ENCODE measurements around the gene TREH.
"Not testable (repeated sequence)": the region's sequence is repeated elsewhere in the genome, so short reads cannot be mapped to it uniquely, and the experiment has no call there.

TREH gene

GRCh38 chr11:118679483-118679882, at the start of gene TREH:
Gene TREH (minus strand): TSS chr11:118679650. CDS start chr11:118679627, 23 bp downstream.
- H3K4me1 Mint-ChIP-seq (ENCODE audit: low read depth) = no peaks in the 10 kb centered on the region
- no peak within 1 kb of the TSS for H3K27ac Mint-ChIP-seq
- H3K9me3 Mint-ChIP-seq = no peaks in the 10 kb centered on the region
- DNase-seq = no peak
- H3K27me3 Mint-ChIP-seq = no peaks in the 10 kb centered on the region
- H3K4me3 Mint-ChIP-seq = no peak within 1 kb of the TSS
- no peaks in the 10 kb centered on the region for H3K36me3 Mint-ChIP-seq (ENCODE audit: low read depth)

- H3K4me3 Mint-ChIP-seq; DNase-seq; H3K4me1 Mint-ChIP-seq (ENCODE audit: low read depth); H3K9me3 Mint-ChIP-seq; H3K36me3 Mint-ChIP-seq (ENCODE audit: low read depth); H3K27me3 Mint-ChIP-seq; H3K27ac Mint-ChIP-seq: not testable (repeated sequence)
Measured at GRCh38 chr11:118728112-118728511, 48.7 kb upstream of the TREH start.

GRCh38 chr11:118727721-118728066, 48.2 kb upstream of the TREH start:
- H3K36me3 Mint-ChIP-seq (ENCODE audit: low read depth); DNase-seq; H3K4me1 Mint-ChIP-seq (ENCODE audit: low read depth); H3K9me3 Mint-ChIP-seq; H3K27ac Mint-ChIP-seq; H3K27me3 Mint-ChIP-seq; H3K4me3 Mint-ChIP-seq: not testable (repeated sequence)

GRCh38 chr11:118727001-118727720, 47.7 kb upstream of the TREH start:
- H3K4me3 Mint-ChIP-seq; H3K27ac Mint-ChIP-seq; DNase-seq; H3K9me3 Mint-ChIP-seq; H3K36me3 Mint-ChIP-seq (ENCODE audit: low read depth); H3K4me1 Mint-ChIP-seq (ENCODE audit: low read depth); H3K27me3 Mint-ChIP-seq: not testable (repeated sequence)

GRCh38 chr11:118721478-118722015, 42.1 kb upstream of the TREH start:
- H3K4me3 Mint-ChIP-seq; H3K4me1 Mint-ChIP-seq (ENCODE audit: low read depth); H3K36me3 Mint-ChIP-seq (ENCODE audit: low read depth); H3K9me3 Mint-ChIP-seq; H3K27ac Mint-ChIP-seq; DNase-seq; H3K27me3 Mint-ChIP-seq: not testable (repeated sequence)

- not testable (repeated sequence) for H3K36me3 Mint-ChIP-seq (ENCODE audit: low read depth); H3K9me3 Mint-ChIP-seq; DNase-seq; H3K27ac Mint-ChIP-seq; H3K27me3 Mint-ChIP-seq; H3K4me3 Mint-ChIP-seq; H3K4me1 Mint-ChIP-seq (ENCODE audit: low read depth)
Measured at GRCh38 chr11:118720740-118721139, 41.3 kb upstream of the TREH start.

GRCh38 chr11:118720078-118720477, 40.6 kb upstream of the TREH start:
- H3K36me3 Mint-ChIP-seq (ENCODE audit: low read depth); H3K27me3 Mint-ChIP-seq; H3K4me3 Mint-ChIP-seq; H3K27ac Mint-ChIP-seq; DNase-seq; H3K4me1 Mint-ChIP-seq (ENCODE audit: low read depth); H3K9me3 Mint-ChIP-seq: not testable (repeated sequence)

- H3K9me3 Mint-ChIP-seq; H3K4me3 Mint-ChIP-seq; H3K4me1 Mint-ChIP-seq (ENCODE audit: low read depth); H3K27me3 Mint-ChIP-seq; DNase-seq; H3K27ac Mint-ChIP-seq; H3K36me3 Mint-ChIP-seq (ENCODE audit: low read depth): not testable (repeated sequence)
Measured at GRCh38 chr11:118718562-118718961, 39.1 kb upstream of the TREH start.

- DNase-seq; H3K4me1 Mint-ChIP-seq (ENCODE audit: low read depth); H3K4me3 Mint-ChIP-seq; H3K36me3 Mint-ChIP-seq (ENCODE audit: low read depth); H3K27me3 Mint-ChIP-seq; H3K27ac Mint-ChIP-seq; H3K9me3 Mint-ChIP-seq: not testable (repeated sequence)
Measured at GRCh38 chr11:118717733-118718132, 38.3 kb upstream of the TREH start.

- not testable (repeated sequence) for H3K27ac Mint-ChIP-seq; DNase-seq; H3K9me3 Mint-ChIP-seq; H3K27me3 Mint-ChIP-seq; H3K36me3 Mint-ChIP-seq (ENCODE audit: low read depth); H3K4me3 Mint-ChIP-seq; H3K4me1 Mint-ChIP-seq (ENCODE audit: low read depth)
Measured at GRCh38 chr11:118717221-118717620, 37.8 kb upstream of the TREH start.

- Mint-ChIP-seq H3K27me3 (no peaks in the 10 kb centered on the region), H3K4me3 (no peak overlapping the region), H3K9me3 (no peaks in the 10 kb centered on the region), H3K27ac (peak overlapping the region; percentile 7), H3K36me3 (ENCODE audit: low read depth) (no peaks in the 10 kb centered on the region), H3K4me1 (ENCODE audit: low read depth) (peaks cover 7% of the 10 kb centered on the region)
- no peak for DNase-seq
Measured at GRCh38 chr11:118715837-118716260, 36.4 kb upstream of the TREH start.

GRCh38 chr11:118715245-118715831, 35.9 kb upstream of the TREH start:
- H3K27me3 Mint-ChIP-seq = no peaks in the 10 kb centered on the region
- no peaks in the 10 kb centered on the region for H3K36me3 Mint-ChIP-seq (ENCODE audit: low read depth)
- H3K27ac Mint-ChIP-seq = peak overlapping the region; percentile 7
- DNase-seq = no peak
- peaks cover 7% of the 10 kb centered on the region for H3K4me1 Mint-ChIP-seq (ENCODE audit: low read depth)
- no peaks in the 10 kb centered on the region for H3K9me3 Mint-ChIP-seq
- H3K4me3 Mint-ChIP-seq = no peak overlapping the region

- H3K9me3 Mint-ChIP-seq = no peaks in the 10 kb centered on the region
Measured at GRCh38 chr11:118714816-118715215, 35.4 kb upstream of the TREH start.

GRCh38 chr11:118714416-118714815, 35.0 kb upstream of the TREH start:
- not testable (repeated sequence) for H3K4me3 Mint-ChIP-seq; H3K27ac Mint-ChIP-seq; H3K4me1 Mint-ChIP-seq (ENCODE audit: low read depth); DNase-seq; H3K36me3 Mint-ChIP-seq (ENCODE audit: low read depth); H3K27me3 Mint-ChIP-seq; H3K9me3 Mint-ChIP-seq

More at GRCh38 chr11:118714816-118715215, 35.4 kb upstream of the TREH start:
- no peak overlapping the region for H3K4me3 Mint-ChIP-seq
- H3K36me3 Mint-ChIP-seq (ENCODE audit: low read depth) = no peaks in the 10 kb centered on the region
- H3K27ac Mint-ChIP-seq = no peak overlapping the region
- H3K27me3 Mint-ChIP-seq = no peaks in the 10 kb centered on the region
- DNase-seq = no peak
- H3K4me1 Mint-ChIP-seq (ENCODE audit: low read depth) = peaks cover 7% of the 10 kb centered on the region

GRCh38 chr11:118708296-118708695, 28.8 kb upstream of the TREH start:
- DNase-seq = no peak
- Mint-ChIP-seq H3K9me3 (no peaks in the 10 kb centered on the region), H3K36me3 (ENCODE audit: low read depth) (no peaks in the 10 kb centered on the region), H3K4me3 (no peak overlapping the region), H3K27me3 (no peaks in the 10 kb centered on the region), H3K4me1 (ENCODE audit: low read depth) (peaks cover 26% of the 10 kb centered on the region), H3K27ac (no peak overlapping the region)

- DNase-seq = no peak
- Mint-ChIP-seq H3K4me1 (ENCODE audit: low read depth) (peaks cover 28% of the 10 kb centered on the region), H3K4me3 (no peak overlapping the region), H3K27me3 (no peaks in the 10 kb centered on the region), H3K27ac (no peak overlapping the region), H3K9me3 (no peaks in the 10 kb centered on the region), H3K36me3 (ENCODE audit: low read depth) (no peaks in the 10 kb centered on the region)
Measured at GRCh38 chr11:118706546-118706825, 27.0 kb upstream of the TREH start.

Measured in activated T-cell treated with anti-CD3 and anti-CD28 coated beads, Interleukin-2, amount 50 U/mL, for 24 hours (primary cell).